Measurements from ENCODE around the gene SPEN.

- TF ChIP-seq POLR2AphosphoS5 (IDR thresholded peaks at IDR 0.05; ENCODE audit: low read depth, low read length) (no peak), POLR2A (IDR thresholded peaks at IDR 0.05; ENCODE audit: low read depth, low read length) (no peak)
Observed at GRCh38 chr1:15953791-15954241, 106.3 kb downstream of the SPEN start.
